GM12801 (cell line): Measurements from ENCODE around the gene IPO13.

Experiments used
- CTCF ChIP-seq: IDR thresholded peaks from one replicate; pipeline ENCODE4 v1.5.1; 2011; ENCODE audit warnings: control low read depth; ENCODE audit not compliant: insufficient read length; ENCODE audit errors: extremely low read depth

Gene IPO13

GRCh38 chr1:43982808-43983207, 36.1 kb downstream of the IPO13 start:
- no peak for TF ChIP-seq CTCF

DNA sequence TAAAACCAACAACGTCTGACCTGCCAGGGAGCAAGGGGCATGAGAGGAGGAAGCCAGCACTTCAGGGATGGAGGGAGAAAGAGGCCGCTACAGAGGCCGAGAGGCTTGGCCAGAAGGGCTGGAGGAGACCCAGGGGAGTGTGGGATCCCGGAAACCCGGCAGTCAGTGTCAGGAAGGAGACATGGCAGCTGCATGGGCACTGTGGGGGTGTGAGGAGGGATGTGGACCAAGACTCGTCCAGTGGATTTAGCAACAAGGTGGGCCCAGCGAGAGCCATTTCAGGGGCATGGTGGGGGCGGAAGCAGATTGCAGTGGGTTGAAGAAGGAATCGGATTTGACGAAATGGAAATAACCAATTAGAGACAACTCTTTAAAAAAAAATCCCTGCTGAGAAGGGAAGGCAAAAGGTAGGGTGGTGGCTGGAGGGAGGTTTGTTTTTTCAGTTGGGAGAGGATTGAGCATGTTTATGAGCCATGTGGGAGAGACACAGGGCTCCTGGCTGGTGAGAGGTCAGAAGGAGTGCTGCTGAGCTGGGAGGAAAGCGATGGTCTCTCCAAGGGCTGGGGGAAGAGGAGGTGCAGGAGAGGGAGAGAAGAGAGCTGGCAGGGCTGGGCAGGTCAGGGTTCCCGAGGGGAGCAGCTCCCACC, 36.6 kb downstream of the IPO13 start:
- TF ChIP-seq CTCF = no peak

DNA sequence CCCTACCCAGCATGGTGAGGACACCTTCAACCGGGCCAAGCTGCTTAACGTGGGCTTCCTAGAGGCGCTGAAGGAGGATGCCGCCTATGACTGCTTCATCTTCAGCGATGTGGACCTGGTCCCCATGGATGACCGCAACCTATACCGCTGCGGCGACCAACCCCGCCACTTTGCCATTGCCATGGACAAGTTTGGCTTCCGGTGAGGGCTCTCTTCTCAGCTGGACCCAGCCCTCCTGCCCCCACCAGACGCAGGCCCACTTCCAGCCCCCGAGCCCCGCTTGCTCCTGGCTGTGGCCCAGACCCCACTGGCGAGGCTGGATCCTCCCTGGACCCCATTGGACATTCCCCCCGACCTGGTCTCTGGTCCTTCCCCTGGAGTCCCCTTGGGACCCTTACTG, 38.1 kb downstream of the IPO13 start:
- TF ChIP-seq CTCF = no peak

GRCh38 chr1:43985984-43986595, 39.3 kb downstream of the IPO13 start:
- TF ChIP-seq CTCF = no peak

- no peak for TF ChIP-seq CTCF
Observed at GRCh38 chr1:43986712-43987111, 40.0 kb downstream of the IPO13 start.

DNA sequence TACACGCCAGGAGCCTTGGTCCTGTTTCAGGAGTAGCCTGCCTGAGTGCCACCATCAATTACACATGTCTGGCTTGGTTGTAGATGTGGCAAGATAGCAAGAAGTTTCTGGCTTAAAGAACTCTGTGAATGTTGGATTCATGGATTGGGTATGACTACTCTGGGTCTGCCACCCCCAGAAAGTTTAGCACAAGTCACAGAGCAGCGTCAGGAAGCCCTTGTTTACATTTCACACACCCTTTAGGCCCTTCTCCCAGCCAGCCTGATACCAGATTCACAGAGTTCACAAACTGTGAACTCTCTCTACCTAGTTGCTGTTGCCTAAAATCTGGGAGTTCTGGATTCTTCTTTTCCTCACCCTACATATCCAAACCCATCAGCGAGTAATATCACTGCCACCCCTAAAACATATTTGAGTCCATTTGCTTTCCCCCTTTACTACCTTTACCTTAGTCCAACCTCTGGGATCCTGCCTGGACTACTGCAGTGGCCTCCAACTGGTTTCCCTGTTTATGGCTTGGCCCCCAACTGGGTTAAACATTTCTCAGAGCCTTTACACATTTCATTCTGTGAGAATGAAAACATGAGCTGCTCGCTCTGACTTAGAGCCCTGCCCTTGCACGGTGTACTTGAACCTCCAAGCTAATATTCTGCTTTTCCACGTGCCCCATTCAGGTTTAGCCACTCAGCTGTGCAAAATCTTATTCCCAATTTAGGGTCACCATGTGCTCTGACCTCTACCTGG, 40.6 kb downstream of the IPO13 start:
- TF ChIP-seq CTCF = no peak

DNA sequence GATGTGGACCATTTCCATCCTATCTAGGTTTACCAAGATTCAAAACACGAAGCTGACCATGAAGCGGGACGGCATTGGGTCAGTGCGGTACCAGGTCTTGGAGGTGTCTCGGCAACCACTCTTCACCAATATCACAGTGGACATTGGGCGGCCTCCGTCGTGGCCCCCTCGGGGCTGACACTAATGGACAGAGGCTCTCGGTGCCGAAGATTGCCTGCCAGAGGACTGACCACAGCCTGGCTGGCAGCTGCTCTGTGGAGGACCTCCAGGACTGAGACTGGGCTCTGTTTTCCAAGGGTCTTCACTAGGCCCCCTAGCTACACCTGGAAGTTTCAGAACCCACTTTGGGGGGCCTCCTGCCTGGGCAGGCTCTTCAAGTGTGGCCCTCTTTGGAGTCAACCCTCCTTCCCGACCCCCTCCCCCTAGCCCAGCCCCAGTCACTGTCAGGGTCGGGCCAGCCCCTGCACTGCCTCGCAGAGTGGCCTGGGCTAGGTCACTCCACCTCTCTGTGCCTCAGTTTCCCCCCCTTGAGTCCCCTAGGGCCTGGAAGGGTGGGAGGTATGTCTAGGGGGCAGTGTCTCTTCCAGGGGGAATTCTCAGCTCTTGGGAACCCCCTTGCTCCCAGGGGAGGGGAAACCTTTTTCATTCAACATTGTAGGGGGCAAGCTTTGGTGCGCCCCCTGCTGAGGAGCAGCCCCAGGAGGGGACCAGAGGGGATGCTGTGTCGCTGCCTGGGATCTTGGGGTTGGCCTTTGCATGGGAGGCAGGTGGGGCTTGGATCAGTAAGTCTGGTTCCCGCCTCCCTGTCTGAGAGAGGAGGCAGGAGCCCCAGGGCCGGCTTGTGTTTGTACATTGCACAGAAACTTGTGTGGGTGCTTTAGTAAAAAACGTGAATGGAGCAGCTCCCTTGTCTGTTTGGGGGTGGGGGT, 43.8 kb downstream of the IPO13 start:
- TF ChIP-seq CTCF = no peak
